NCI-H128 (cell line): ENCODE results near the gene MESD.
"Not testable (repeated sequence)": the region's sequence is repeated elsewhere in the genome, so short reads cannot be mapped to it uniquely, and the experiment has no call there.

Source experiments
- DNase-seq: peaks from one replicate; lab custom pipeline; 2025; ENCODE audit not compliant: unreplicated experiment; lab: John Stamatoyannopoulos, UW

The MESD gene

DNA sequence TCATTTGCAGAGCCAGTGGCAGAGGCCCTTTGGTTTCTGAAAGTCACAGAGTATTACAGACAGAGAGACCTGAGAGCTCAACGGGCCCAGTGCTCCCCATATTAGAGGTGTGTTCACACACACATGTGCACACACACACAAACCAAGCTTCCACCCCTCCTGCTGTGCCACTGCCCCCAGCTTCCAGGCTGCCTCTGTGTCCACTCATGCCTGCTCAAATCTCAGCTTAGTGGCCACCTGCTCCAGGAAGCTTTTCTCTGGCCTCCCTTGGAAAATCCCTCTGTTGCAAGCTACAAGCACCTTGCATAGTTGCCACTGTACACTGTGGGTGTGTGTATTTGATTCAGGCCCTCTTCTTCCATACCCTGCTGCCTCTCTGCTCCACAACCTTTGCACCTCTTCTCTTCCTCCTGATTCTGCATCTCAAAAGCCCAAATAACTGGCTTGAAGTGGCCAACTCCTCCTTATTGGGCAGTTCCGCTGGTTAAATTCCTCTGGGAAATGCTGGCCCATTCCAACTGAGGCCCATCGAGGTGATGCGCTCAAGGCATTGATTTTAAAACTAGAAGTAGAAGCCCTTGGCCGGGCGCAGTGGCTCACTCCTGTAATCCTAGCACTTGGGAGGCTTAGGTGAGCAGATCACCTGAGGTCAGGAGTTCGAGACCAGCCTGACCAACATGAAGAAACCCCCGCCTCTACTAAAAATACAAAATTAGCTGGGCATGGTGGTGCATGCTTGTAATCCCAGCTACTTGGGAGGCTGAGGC lies 23.0 kb downstream of the MESD start:
- DNase-seq: no peak

DNA sequence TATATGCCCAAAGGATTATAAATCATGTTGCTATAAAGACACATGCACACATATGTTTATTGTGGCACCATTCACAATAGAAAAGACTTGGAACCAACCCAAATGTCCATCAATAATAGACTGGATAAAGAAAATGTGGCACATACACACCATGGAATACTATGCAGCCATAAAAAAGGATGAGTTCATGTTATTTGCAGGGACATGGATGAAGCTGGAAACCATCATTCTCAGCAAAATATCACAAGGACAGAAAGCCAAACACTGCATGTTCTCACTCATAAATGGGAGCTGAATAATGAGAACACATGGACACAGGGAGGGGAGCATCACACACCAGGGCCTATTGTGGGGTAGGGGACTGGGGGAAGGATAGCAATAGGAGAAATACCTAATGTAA lies 24.2 kb downstream of the MESD start:
- not testable (repeated sequence) for DNase-seq

- DNase-seq: no peak
Measured at GRCh38 chr15:80958818-80959495, 30.7 kb downstream of the MESD start.

GRCh38 chr15:80957976-80958375 lies 31.6 kb downstream of the MESD start:
- no peak for DNase-seq

DNA sequence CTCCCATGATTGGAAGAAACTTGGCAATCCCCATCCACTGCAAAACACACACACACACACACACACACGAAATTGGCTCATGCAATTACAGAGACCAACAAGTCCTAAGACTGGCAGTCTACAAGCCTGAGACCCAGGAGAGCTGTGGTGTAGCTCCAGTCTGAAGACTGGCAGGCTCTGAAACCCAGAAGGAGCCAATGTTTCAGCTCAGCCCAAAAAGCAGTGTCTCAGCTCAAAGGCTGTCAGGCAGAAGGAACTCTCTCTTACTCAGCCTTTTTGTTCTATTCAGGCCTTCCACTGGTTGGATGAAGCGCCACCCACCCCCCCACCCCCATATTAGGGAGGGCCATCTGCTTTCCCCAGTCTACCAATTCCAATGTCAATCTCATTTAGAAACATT lies 32.1 kb downstream of the MESD start:
- DNase-seq: no peak

DNA sequence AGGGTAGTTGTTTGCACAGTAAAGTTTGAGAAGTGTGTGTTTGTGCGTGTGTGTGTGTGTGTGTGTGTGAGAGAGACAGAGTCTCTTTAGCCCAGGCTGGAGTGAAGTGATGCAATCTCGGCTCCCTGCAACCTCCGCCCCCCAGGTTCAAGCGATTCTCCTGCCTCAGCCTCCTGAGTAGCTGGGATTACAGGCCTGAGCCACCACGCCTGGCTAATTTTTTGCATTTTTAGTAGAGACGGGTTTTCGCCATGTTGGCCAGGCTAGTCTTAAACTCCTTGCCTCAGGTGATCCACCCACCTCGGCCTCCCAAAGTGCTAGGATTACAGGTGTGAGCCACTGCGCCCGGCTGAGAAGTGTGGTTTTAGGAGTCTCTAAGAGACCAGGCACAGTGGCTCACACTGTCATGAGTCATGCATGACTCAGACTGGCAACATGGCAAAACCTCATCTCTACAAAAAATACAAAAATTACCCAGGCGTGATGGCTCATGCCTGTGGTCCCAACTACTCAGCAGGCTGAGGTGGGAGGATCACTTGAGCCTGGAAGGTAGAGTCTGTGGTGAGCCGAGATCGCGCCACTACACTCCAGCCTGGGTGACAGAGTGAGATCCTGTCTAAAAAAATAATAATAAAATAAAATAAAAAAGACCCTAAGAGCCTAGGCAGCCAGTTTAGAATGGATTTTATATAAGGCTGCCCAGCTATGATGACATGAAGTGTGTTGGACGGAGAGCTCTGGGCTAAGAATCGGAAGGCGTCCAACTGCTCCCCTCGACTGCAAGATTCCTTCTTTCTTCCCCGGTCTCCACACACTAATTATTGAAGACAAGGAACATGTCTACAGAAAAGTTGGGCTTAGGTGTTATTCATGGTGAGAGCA lies 33.8 kb downstream of the MESD start:
- not testable (repeated sequence) for DNase-seq

- DNase-seq: no peak
Measured at GRCh38 chr15:80953953-80954778, 35.5 kb downstream of the MESD start.

GRCh38 chr15:80953001-80953952 lies 36.3 kb downstream of the MESD start:
- no peak for DNase-seq

DNA sequence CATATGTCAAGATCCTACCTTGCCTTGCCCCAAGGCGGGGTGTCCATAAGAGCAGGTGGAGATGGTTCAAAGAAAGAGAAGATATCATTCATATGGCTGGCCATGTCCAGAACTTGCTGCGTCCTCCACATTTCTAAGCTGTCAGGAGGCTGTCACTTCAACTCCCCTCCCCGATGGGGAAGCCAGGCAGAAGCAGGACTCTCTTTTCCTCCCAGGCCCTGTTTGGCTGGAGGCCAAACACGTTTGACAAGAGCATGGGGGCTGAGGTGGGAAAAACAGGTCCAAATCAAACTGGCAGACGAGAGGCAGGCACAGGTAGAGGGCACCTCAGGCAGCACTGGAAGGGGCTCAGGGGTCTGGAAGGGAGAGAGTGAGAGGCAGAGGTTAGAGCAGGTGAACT lies 37.7 kb downstream of the MESD start:
- no peak for DNase-seq

DNA sequence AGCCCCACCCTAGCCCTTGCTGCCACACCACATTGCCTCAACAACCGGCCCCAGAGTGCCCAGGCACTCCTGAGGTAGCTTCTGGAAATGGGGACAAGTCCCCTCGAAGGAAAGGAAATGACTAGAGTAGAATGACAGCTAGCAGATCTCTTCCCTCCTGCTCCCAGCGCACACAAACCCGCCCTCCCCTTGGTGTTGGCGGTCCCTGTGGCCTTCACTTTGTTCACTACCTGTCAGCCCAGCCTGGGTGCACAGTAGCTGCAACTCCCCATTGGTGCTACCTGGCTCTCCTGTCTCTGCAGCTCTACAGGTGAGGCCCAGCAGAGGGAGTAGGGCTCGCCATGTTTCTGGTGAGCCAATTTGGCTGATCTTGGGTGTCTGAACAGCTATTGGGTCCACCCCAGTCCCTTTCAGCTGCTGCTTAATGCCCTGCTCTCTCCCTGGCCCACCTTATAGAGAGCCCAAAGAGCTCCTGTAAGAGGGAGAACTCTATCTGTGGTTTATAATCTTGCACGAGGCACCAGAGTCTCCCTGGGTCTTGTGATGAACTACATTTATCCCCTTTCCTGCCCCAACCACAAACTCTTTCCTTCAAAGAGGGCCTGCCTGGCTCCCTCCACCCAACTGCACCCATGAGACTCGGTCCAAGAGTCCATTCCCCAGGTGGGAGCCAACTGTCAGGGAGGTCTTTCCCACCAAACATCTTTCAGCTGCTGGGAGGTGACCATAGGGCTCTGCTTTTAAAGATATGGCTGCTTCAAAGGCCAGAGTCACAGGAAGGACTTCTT lies 39.1 kb downstream of the MESD start:
- no peak for DNase-seq

DNA sequence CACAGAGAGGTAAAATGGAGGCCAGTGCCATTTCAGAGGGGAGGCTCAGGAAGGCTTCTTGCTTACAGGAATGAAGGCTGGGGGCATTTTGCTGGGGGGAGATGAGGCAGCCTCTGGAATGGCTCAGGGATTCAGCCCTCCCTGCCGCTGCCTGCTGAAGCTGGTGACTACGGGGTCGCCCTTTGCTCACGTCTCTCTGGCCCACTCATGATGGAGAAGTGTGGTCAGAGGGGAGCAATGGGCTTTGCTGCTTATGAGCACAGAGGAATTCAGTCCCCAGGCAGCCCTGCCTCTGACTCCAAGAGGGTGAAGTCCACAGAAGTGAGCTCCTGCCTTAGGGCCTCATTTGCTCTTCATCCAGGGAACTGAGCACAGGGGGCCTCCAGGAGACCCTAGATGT lies 39.9 kb downstream of the MESD start:
- no peak for DNase-seq

DNA sequence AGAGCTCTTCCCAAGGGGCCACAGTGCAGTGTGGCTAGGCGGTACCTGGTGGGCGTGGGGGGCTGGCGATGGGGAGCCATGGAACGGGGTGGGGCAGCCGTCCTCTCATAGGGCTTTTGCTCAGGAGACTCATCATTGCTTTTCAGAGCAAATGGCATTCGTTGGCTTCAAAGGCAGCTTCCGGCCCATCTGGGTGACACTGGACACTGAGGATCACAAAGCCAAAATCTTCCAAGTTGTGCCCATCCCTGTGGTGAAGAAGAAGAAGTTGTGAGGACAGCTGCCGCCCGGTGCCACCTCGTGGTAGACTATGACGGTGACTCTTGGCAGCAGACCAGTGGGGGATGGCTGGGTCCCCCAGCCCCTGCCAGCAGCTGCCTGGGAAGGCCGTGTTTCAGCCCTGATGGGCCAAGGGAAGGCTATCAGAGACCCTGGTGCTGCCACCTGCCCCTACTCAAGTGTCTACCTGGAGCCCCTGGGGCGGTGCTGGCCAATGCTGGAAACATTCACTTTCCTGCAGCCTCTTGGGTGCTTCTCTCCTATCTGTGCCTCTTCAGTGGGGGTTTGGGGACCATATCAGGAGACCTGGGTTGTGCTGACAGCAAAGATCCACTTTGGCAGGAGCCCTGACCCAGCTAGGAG lies 40.8 kb downstream of the MESD start:
- DNase-seq: no peak

DNA sequence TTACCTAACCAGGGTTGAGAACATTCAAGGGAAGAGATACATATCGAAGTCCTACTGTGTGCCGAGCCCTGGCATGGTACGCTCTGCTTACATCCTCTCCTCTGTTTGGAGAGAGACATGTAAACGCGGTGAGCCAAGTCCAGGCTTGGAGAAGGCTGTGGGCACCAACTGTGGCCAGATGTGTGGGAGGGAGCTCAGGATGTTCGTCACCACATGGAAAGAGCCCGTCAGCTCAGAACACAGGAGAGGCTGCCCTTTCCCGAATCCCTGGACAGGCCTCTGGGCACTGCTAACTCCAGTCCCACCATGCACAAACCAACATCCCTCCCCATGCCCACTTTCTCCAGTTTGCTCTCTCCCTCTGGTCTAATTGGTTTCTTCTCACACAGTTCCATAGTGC lies 43.0 kb downstream of the MESD start:
- DNase-seq: no peak

DNA sequence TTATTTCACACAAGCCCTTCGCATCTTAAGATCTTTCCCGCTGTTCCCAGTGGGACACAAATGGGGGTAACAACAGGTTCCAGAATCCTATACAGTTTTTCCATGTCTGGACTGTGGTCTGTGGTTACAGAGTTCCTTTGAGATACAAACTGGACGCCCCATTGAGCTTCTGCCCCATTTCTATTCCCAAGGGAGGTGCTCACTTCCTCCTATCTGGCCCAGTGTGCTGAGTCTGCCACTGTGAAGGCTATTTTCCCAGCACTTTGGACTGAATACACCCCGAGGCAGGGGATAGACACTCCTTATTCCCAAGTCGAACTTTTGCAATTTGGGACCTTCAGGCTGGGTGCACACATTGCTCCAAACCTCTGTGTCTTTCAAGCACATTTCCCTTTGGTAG lies 44.0 kb downstream of the MESD start:
- DNase-seq: no peak

DNA sequence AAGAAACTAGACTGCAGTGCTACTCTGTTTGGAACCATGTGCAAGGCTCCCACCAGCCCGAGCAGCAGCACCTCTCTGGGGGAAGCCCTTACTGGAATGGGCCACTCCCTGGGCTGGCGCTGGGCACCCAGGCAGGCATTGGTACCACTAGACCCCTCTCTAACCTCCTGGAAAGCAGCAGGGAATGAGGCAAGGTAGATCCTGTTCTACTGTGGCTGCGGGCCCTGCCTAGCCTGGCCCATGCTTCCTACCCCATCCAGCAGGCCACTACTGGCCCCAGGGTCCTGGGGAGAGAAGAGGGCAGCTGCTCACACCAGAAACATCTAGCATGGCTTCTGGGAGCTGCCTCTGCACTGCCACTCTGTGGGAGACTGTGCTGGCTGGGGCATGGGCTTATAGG lies 44.8 kb downstream of the MESD start:
- DNase-seq: no peak

GRCh38 chr15:80942746-80943565 lies 46.7 kb downstream of the MESD start:
- no peak for DNase-seq

- no peak for DNase-seq
Measured at GRCh38 chr15:80942266-80942665, 47.4 kb downstream of the MESD start.

DNA sequence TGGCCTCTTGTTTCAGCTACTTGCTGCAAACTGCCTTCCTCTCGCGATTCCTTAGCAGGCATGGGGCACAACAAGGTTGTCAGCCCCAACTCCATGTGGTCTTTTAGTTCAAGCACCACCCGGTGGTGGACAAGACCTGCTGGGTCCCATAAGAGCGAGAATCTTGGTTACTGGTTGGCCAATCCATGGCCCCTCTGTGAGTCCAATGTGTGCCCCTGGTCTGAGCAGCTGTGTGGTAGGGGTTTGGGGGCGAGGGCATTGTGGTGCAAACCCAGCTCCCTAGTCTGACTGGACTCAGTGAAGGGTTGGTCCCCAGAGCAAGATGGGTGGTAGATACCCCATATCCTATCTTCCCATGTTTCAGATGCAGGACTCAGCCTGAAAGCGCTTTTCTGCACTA lies 48.8 kb downstream of the MESD start:
- no peak for DNase-seq
